Measurements from ENCODE around the gene DUOXA2.

The DUOXA2 gene

GRCh38 chr15:45164914-45165313 is 50.8 kb downstream of the DUOXA2 start:
- TF ChIP-seq POLR2AphosphoS5 (IDR thresholded peaks at IDR 0.05; ENCODE audit: borderline replicate concordance, low read depth, low read length) (no peak), FOXP2 (optimal IDR thresholded peaks at IDR 0.05; ENCODE audit: control extremely low read depth, extremely low read length, insufficient read depth) (no peak), EZH2 (IDR thresholded peaks at IDR 0.05) (no peak)
- no peaks in the 10 kb centered on the region for H3K9me3 ChIP-seq (ENCODE audit: low read depth, low read length)
- H3K36me3 ChIP-seq (ENCODE audit: insufficient read depth, low read length): no peaks in the 10 kb centered on the region
- no peak overlapping the region for H3K9ac ChIP-seq (ENCODE audit: insufficient read length)
- no peak overlapping the region for H3K4me3 ChIP-seq
- no peak overlapping the region for H3K27ac ChIP-seq
- no peak for DNase-seq (ENCODE audit: low read depth, low spot score)

DNA sequence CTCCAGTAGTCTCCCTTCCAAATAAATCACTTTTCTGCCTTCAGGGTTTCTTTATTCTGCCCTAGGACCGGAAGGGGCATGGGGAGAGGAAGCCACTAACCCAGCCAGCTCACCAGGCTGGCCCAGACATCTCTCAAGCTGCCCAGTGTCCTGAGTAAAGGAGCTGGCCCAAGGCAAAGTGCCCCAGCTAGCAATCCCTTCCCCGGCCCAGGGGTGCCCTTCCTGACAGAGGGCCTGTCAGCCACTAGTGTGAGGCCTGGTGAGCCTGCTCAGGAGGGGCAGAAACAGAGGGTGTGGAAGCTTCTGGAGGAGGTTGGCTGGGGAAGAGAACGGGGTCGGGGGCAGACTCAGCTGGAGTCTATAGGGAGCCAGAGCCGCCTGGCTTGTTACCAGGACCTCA is 51.4 kb downstream of the DUOXA2 start:
- DNase-seq (ENCODE audit: low read depth, low spot score): no peak
- Histone ChIP-seq H3K27ac (no peak overlapping the region), H3K9ac (ENCODE audit: insufficient read length) (no peak overlapping the region), H3K36me3 (ENCODE audit: insufficient read depth, low read length) (no peaks in the 10 kb centered on the region), H3K4me3 (no peak overlapping the region), H3K9me3 (ENCODE audit: low read depth, low read length) (no peaks in the 10 kb centered on the region)
- TF ChIP-seq FOXP2 (optimal IDR thresholded peaks at IDR 0.05; ENCODE audit: control extremely low read depth, extremely low read length, insufficient read depth) (no peak), POLR2AphosphoS5 (IDR thresholded peaks at IDR 0.05; ENCODE audit: borderline replicate concordance, low read depth, low read length) (no peak)

DNA sequence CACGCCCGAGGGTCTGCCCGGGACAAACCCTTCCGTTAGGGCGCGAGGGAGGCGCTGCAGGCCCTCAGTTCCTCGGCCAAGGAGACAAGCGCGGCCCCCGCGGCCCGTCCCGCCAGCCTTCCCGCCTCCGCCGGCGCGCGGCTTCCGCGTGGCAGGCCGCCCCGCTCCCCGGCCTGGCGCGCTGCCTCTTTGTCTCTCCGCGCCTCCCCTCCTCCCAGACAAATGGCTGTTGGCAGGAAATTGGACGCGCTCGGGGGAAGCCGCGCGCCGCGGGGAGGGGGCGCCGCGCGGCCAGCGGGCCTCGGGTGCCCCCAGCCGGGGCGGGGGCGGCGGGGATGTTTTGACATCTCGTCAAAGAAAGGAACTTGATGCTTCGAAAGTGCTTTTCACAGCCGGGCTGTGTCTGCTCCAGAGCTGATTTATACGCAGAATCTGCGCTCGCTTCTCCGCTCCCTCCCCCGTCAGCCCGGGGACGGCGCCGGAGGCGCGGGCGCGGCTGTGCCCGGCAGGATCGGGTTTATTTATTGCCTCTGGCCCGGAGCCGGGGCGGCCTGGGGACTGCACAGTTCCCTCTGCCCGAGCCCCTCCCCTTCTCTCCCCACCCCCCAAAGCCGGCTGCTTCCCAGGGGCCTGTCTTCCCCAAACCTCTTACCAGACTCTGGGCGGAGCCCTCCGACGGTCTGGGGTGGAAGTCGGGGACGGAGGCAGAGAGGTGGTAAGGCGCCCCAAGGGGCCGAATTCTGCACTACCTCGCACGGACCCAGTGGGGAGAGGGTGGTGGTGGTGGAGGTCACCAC is 52.9 kb downstream of the DUOXA2 start:
- TF ChIP-seq EZH2 (IDR thresholded peaks at IDR 0.05) (no peak), POLR2AphosphoS5 (IDR thresholded peaks at IDR 0.05; ENCODE audit: borderline replicate concordance, low read depth, low read length) (peak; percentile 64)
- H3K27ac ChIP-seq: peak overlapping the region; percentile 96
- DNase-seq (ENCODE audit: low read depth, low spot score): peak; percentile 18

GRCh38 chr15:45167631-45168205 is 53.6 kb downstream of the DUOXA2 start:
- Histone ChIP-seq H3K36me3 (ENCODE audit: insufficient read depth, low read length) (no peaks in the 10 kb centered on the region; the same call in 1 of the 2 replicates), H3K27ac (peak overlapping the region; percentile 96), H3K9ac (ENCODE audit: insufficient read length) (peak overlapping the region; percentile 80), H3K4me3 (peak overlapping the region; percentile 79), H3K9me3 (ENCODE audit: low read depth, low read length) (no peaks in the 10 kb centered on the region)
- DNase-seq (ENCODE audit: low read depth, low spot score): no peak
- no peak for TF ChIP-seq POLR2AphosphoS5 (IDR thresholded peaks at IDR 0.05; ENCODE audit: borderline replicate concordance, low read depth, low read length)
- no peak for TF ChIP-seq FOXP2 (optimal IDR thresholded peaks at IDR 0.05; ENCODE audit: control extremely low read depth, extremely low read length, insufficient read depth)
- no peak for TF ChIP-seq EZH2 (IDR thresholded peaks at IDR 0.05)

More for the DNA sequence above, 52.9 kb downstream of the DUOXA2 start:
- Histone ChIP-seq H3K9ac (ENCODE audit: insufficient read length) (peak overlapping the region; percentile 80), H3K4me3 (peak overlapping the region; percentile 79), H3K36me3 (ENCODE audit: insufficient read depth, low read length) (no peaks in the 10 kb centered on the region; the same call in 1 of the 2 replicates), H3K9me3 (ENCODE audit: low read depth, low read length) (no peaks in the 10 kb centered on the region)
